Sciatic nerve (tissue), 1 donor: Measurements from ENCODE around the gene FAM149A. TPM values are rescaled to one million over a fixed set of nuclear protein-coding genes. Genes with fewer than 3 reads are reported as not detected.

Source experiments
- total RNA-seq: library from RNA; stranded (reverse); fragmentation: NEBNext Ultra II Directional; extraction: Animal tissue kit (Norgen Biotek cat#: 25700); gene quantifications from one replicate; pipeline ENCODE4 v1.2.1, GENCODE V29; 2021
- donor health status: DM: no; HTN: no; CAD: no.

The FAM149A gene
- total RNA-seq, 1 donor from 2014 or later = 17.2 TPM

Other genes starting within 250 kb of the FAM149A start
- gene TLR3, start 35.5 kb upstream of the FAM149A start, total RNA-seq = 15.2 TPM
- gene CYP4V2, start 86.9 kb downstream of the FAM149A start, total RNA-seq = 42.0 TPM
- 1.1 TPM for gene KLKB1, start 122.8 kb downstream of the FAM149A start, total RNA-seq
- not detected for gene F11, start 161.5 kb downstream of the FAM149A start, total RNA-seq